ENCODE data around the gene PCBD1.
"Not testable (repeated sequence)": the region's sequence is repeated elsewhere in the genome, so short reads cannot be mapped to it uniquely, and the experiment has no call there.

The PCBD1 gene

DNA sequence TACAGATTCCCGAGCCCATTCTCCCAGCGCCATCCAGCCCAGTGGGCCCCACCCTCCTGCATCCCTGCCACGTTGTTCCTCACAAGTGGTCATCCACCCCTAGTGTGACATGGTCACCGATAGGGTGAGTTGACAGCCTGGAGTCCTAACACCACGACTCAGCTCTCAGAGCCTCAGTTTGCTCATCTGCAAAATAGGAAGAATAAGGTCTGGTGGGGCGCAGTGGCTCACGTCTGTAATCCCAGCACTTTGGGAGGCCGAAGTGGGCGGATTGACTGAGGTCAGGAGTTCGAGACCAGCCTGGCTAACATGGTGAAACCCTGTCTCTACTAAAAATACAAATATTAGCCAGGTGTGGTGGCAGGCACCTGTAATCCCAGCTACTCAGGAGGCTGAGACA is 31.5 kb upstream of the PCBD1 start:
- intact Hi-C loops (cut with DNase I) = loop anchor here (10.0 kb wide), 1 partner anchor 285 kb away; no protein-coding TSS in a partner anchor
- not testable (repeated sequence) for DNase-seq

DNA sequence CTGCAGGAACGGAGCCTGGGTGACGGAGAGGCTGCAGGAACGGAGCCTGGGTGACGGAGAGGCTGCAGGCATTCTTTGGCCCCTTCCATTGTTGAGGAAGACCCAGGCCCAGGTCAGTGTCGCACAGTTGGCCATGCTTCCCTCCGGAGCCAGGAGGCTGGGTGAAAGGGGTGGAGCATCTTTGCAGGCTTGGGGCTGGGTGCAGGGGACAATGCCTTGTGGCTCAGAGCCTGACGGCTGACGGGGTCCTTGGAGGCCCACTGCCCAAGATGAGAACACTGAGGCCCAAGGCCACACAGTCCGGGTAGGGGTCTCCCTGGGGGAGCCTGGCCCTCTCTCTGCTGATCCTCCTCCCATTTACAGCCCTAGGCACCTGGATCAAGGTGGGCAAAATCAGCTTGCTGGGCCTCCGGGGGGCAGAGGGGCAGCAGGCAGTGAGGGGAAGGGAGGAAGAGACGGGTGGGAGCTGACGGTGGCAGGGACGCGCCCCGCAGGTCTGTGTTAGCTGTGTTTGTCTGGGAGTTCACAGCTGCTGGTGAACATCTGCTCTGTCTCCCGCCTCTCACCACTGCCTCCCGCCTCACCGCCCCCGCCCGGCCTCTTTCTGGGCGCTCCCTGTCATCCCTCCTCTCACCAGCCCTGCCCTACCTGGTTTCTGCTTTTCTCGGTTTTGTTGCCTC is 30.6 kb upstream of the PCBD1 start:
- intact Hi-C loops (cut with DNase I) = no loop called here
- DNase-seq = peak in 41 of 42 donors; percentile 31 to 87 (median 68)

DNA sequence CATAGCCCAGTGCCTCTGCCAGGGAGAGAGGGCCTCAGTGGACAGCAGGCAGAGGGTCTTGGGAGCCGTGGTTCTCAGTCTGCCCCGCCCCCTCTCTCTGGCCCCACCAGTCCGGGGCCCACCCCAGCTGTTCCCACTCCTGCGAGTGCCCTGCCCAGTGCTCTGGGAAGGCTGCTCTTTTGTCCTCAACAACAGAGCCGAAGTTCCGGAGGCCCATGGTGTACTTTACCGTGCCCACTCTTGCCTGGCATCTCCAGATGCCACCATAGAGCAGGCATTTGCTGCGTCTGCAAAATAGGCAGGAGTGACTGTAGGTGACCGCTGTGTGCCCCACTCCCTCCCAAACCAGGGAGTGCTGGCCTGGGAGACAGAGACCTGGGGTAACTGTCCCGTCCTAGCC is 29.3 kb upstream of the PCBD1 start:
- DNase-seq = no peak
- intact Hi-C loops (cut with DNase I) = no loop called here

DNA sequence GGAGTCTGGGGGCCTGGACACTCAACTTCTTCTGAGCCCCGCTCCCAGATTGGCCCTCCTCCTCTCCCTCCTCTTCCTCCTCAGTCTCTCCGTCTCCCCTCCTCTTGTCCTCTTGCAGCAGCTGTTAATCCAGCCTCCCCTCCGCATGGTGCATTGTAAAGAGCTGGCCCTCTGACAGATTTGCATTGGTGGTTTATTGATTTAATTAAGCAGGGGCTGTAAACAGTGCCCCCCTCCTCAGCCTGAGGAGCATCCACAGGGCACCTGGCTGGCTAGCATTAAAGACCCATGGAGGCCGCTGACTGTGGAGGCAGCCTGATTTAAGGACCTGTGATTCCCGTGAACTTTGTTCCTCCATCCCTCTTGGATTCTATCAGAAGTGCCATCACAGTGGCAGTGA is 28.9 kb upstream of the PCBD1 start:
- intact Hi-C loops (cut with DNase I) = no loop called here
- DNase-seq = no peak

DNA sequence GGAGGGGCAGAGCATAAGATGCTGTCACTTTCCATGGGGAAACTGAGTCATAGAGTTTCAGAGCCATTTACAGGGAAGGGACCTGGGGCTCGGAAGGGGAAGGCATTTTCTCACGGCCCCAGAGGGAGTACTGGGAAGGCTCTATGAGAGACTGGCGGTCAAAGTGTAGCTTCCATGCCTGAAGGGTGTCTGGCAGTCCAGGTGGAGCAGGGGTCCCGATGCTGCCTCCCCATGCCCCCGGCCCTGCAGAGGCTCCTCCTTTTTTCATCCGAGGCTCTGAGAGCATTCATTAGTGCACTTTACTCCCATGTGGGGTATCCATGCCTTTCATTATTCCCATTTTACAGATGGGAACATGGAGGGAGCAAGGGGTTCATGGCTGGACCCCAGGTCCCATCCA is 27.9 kb upstream of the PCBD1 start:
- intact Hi-C loops (cut with DNase I) = no loop called here
- no peak for DNase-seq

DNA sequence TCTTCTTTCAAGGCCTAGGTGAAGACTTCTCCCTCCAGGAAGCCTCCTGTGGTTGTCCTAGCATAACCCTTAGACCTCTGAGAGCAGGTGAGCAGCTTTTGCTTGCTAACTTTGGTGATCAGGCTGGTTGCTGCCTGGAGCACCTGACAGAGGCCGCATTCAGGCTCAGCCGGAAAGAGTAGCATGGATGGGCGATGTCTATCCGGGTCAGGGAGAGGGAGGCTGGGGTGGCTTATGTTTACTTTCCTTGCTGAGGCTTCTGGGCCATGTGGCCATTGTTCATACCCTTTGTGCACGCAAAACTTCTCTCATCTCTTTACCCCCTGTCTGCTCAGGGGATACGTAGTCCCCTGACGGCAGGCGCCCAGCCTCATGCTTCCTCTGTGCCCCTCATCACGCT is 27.4 kb upstream of the PCBD1 start:
- intact Hi-C loops (cut with DNase I) = no loop called here
- DNase-seq = no peak

DNA sequence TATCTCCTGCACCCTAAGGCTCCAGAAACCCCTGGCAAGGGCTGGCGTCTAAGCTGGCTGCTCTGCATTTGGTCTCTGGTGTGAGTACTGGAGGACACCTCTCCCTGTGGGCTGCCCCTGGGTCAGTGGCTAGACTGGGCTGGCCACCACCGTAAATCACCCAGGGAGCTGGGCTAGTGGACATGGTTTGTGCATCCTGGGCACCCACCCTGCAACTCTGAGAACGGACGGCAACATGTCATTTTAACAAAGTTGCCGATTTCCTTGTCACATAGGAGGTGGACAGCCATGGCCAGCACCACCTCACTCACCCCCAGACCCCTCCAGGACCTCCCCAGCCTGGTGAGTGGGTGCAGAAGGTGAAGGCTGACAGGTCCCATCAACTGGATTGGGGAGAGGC is 26.8 kb upstream of the PCBD1 start:
- intact Hi-C loops (cut with DNase I) = no loop called here
- DNase-seq = no peak

DNA sequence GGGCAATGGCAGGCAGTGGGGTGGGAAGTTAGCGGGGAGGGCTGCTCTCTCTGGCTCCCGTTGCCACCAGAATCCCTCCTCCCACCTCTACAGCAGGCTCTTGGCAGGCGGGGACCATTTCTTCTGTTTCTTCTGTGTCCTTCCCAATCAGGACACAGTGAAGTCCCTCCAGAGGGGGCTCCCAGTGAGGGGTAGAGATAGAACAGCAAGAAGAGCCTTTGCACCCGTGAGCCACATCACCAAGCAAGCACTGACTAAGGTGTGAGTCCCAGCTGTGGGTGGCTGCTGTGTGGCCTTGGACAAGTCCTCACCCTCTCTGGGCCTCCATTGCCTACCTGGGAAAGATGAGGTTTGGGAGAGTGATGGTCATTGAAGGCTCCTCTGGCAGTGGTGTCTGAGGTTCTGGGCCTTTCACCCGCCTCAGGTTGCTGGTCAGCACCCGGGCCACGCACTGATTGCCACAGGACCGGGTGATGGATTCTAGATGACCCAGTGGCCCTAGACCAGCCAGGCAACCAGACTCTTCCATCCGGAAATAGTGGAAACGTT is 26.0 kb upstream of the PCBD1 start:
- intact Hi-C loops (cut with DNase I) = no loop called here
- no peak for DNase-seq

DNA sequence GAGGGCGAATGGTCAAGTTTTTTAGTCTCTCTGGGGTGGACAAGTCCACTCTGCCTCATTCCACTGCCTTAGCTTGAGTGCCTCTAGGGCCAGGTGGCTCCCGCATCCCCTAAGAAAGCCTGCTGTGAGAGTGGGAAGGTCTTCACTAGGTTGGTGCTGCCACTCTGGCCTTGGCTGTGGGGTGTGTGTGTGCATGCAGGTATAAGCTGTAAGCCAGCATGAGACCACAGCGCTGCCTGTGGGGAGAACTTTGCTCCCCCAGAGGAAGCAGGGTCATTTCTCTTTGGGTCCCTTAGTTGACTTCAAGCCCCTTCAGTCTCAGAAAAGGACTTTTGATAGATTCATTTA is 25.5 kb upstream of the PCBD1 start:
- DNase-seq = peak in 1 of 42 donors; percentile 0
- intact Hi-C loops (cut with DNase I) = no loop called here

DNA sequence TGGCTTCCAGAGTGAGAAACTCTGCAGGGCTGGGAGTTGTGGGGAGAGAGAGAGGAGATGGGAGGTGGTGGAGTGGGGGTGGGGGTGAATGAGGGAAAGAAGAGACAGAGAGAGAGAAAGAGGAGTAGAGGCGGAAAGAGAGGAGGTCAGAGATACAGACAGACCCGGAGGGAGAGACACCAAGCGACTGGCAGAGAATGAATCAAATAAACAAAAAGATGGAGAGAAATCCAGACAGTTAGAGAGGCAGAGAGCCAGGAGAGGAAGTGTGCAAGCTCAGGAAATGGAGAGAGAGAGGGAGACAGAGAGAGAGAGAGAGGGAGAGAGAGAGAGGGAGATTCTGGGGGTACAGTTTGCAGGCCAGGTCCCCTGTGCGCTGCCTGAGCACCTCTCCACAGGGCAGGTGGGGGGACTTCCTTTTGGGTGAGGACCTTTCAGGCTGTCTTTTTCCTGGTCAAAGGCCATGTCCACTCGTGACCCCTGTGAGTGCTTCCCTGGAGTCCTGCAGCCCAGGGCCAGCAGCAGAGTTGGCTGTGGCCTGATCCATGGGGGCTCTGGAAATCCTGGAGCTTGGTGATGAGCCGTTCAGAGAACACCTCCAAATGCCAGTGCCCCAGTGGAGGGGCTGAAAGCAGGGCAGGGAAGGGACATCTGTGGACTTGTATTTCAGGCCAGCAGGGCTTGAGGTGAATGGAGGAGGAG is 25.0 kb upstream of the PCBD1 start:
- intact Hi-C loops (cut with DNase I) = no loop called here
- DNase-seq = peak in 1 of 42 donors; percentile 20

DNA sequence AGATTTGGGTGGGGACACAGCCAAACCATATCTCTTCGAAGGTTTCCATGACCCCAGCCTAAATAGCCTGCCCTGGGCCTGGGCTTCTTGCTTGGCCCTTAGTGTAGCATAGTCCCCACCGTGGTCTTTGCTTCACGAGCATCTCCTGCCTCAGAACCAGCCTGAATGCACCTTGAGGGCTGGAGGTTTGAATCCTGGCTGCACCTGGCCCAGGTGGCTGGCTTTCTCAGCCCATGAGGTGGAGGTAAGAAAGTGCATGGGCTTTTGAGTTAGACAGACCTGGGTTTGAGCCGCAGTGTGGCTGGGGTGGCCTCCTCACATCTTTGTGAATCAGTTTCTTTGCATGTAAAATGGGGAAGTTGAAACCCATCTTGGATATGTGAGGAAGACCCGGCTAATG is 24.2 kb upstream of the PCBD1 start:
- intact Hi-C loops (cut with DNase I) = no loop called here

DNA sequence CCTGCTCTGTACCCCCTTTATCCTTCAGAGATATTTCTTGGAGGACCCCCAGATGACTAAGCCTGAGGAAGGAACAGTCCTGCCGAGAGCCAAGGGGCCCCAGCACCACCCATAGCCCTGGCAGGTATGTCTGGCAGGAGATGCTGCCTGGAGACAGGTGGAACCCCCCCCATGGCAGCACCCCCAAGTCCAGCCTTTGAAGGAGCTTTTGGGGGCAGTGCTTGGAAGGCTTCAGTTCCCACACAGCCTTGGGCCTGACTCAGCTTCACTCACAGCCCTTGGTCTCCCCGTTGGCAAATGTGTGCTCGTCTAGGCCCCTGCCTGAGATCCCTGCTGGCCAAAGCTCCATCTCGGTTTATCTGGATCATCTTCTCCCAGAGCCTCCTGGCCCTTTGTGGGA is 23.0 kb upstream of the PCBD1 start:
- intact Hi-C loops (cut with DNase I) = no loop called here
- DNase-seq = peak in 1 of 42 donors; percentile 12

More for the DNA sequence above, 24.2 kb upstream of the PCBD1 start:
- DNase-seq = peak in 1 of 42 donors; percentile 18

DNA sequence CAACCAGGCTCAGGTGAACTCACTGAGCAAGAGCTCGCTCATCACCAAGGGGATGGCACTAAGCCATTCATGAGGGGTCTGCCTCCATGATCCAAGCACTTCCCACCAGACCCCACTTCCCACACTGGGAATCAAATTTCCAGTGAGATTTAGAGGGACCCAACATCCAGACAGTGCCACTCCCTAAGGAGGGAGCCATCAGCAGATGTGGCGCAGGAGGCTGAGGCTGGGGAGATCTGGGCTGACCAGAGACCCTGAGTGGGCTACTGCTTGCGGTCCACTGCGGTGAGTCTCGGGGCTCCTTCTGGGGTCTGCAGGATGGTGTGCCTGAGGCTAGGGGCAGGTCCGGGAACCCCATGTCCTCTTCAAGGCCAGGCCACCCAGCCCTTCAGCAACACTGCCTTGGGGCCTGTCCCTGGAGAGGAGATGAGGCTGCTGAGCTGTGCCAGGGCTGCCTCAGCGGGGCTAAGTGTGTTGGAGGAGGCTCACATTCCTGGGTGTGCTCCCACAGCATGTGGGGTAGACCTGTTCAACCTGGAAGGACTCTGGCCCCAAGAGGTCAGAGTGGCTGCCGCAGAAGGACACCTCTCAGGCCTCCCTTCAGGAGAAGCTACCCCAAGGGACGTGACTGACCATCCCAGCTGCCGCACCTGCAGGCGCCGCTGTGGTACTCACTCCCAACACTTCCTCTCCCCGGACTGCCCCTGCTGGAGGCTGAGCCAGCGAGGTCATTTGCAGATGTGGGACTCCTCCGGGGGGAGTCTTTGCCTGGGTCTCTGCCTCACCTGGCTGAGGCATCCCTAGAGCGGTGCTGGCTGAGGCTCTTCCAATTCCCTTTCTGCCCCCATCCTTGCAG is 22.3 kb upstream of the PCBD1 start:
- DNase-seq = peak in 1 of 42 donors; percentile 13
- intact Hi-C loops (cut with DNase I) = no loop called here

DNA sequence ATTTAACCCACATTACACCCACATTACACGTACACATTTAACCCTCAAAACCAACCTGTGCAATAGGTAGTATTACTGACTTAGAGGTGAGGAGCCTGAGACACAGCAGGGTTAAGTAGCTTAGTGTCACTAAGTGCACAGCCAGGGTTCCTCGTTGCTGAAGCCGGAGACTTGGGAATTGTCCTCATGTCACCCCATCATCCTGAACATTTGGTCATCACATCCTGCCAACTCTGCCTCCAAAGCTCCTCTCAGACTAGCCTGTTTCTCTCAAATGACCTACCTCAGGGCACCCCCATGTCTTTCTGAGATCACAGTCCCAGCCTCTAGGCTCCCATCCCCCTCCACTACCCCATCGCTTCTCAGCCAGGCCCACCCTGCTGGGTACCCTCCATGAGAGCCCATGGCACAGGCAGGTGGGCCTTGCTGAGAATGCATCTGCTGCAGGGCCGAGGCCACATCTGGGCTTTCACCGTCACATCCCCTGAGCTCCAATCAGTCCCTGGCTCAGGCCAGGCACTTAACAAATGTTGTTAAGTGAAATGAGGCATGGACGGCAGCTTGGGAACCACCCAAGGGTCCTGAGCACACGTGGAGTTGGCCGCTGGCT is 21.1 kb upstream of the PCBD1 start:
- intact Hi-C loops (cut with DNase I) = no loop called here
- peak in 1 of 42 donors; percentile 1 for DNase-seq

DNA sequence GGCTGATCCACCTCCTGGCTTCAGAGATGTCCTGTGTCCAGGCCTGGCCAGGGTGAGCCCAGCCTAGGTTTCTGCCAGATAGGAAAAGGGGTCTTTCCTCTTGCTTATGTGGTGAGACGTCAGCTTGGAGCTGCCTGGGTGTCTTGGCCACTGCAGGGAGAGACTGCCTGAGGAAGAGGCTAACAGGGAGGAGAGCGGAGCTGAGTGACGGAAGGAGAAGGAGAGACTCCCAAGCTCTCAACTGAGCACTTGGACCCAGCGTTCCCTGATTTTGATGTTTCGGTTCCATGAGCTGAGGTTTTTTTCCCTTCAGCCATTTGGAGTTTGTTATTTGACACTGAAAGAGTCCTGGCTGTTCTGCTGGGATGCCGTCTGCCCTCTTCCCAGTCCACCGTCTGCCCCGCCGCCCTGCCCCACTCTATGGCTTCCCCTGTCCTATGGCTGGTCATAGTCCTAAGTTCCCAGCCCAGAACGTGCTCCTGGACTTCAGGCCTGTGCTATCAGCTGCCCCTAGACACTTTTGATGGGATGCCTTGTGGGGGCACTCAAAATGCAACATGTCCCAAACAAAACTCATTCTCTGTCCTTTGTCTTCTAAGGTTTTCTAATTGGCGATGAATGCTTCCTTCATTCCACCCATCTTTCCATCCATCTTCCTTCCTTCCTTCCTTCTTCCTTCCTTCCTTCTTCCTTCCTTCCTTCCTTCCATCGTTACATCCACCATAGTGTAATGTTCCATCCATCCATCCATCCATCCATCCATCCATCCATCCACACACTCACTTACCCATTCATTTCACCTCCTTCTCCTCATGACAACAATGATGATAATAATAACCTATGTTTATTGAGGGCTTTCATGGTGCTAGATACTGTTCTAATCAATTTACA is 20.3 kb upstream of the PCBD1 start:
- intact Hi-C loops (cut with DNase I) = no loop called here

DNA sequence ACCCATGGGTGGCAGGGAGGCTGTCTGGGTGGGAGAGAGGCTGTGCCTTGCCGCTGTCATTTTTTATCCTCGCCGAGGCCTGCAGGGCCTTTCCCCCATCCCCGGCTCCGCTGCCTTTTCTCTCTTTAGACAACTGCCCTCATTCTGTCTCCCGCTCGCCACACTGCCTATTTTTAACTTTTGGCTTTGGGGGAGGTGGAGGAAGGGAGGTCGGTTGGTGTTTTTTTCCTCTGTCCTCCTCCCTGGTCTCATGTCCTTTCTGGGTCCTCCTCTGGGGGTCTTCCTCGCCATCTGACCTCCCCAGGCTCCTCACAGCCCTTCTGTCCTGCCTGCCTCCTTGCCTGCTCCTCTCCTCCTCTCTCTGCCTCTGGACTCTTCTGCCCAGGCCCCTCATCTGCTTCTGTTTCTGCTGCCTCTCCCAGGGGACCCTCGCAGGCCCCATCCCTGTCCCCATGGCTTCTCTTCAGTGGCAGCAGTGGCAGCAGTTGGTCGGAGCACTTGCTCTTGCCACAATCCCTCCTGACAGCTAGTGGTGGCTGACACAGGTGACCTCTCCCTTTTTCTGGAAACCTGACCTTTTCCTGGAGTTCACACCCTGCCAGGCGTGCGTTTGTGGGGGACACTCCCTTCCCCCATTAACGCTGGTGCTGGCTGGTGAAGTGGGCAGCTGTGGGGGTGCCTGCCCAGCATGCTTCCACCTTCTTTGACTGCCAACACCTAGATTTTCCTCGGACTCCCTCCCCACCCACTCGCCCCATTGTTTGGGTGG is 19.5 kb upstream of the PCBD1 start:
- peak in 3 of 42 donors; percentile 8 to 16 (median 8) for DNase-seq
- intact Hi-C loops (cut with DNase I) = no loop called here

More for the DNA sequence above, 20.3 kb upstream of the PCBD1 start:
- peak in 4 of 42 donors; percentile 2 to 17 (median 10) for DNase-seq

DNA sequence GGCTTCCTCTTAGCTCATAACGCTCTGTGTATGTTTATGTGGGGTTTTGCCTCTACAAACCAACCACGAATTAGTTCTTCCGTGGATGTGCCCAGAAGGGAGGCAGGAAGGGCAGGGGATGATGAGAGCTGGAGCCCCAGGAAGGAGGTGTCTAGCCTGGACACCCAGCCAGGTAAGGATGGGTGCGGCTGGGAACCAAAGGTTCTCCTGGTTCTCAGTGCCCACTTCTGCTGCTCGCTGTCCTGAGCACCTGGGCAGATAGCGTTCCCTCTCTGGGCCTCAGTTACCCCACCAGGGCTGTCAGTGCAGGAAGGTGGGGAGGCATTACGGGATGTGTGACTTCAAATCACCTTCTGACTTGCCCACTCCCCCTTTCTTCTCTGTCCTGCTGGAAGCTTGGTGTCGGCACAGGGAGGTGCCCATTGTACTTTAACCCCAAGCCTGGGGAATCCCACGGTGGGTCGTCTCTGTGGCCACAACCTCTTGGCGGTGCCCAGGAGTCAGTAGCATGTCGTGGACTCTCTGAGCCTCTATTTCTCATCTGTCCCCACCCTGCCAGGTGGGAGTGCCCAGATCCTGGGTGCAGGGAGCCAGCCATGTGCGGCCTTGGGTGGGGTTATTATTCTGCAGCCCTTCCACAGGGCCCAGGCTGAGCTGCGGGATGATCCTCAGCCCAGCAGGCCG is 18.7 kb upstream of the PCBD1 start:
- intact Hi-C loops (cut with DNase I) = no loop called here
- peak in 1 of 42 donors; percentile 13 for DNase-seq
